GM15510 (cell line): ENCODE data around the gene CASS4.

Experiments used
- POLR2A ChIP-seq: IDR thresholded peaks from 3 replicates; pipeline ENCODE4 v1.6.1; 2011; ENCODE audit warnings: borderline replicate concordance; ENCODE audit not compliant: insufficient read length; ENCODE audit errors: extremely low read depth

The CASS4 gene

GRCh38 chr20:56487216-56487615, 75.2 kb downstream of the CASS4 start:
- no peak for TF ChIP-seq POLR2A

GRCh38 chr20:56488566-56488965, 76.5 kb downstream of the CASS4 start:
- no peak for TF ChIP-seq POLR2A

GRCh38 chr20:56501116-56501515, 89.1 kb downstream of the CASS4 start:
- TF ChIP-seq POLR2A: no peak

- TF ChIP-seq POLR2A: no peak
These were observed 91.9 kb downstream of the CASS4 start for GRCh38 chr20:56503916-56504315.

GRCh38 chr20:56504373-56505005, 92.4 kb downstream of the CASS4 start:
- TF ChIP-seq POLR2A: no peak

- no peak for TF ChIP-seq POLR2A
These were observed 94.0 kb downstream of the CASS4 start for GRCh38 chr20:56506103-56506502.
